Testis (tissue), 3 donors: ENCODE measurements around the gene CHST10. TPM values are rescaled to one million over a fixed set of nuclear protein-coding genes. Genes with fewer than 3 reads are reported as not detected.

ENCODE experiments used
- DNase-seq: peaks from one replicate; pipeline ENCODE4 v3.0.0-alpha.2; 2019
- H3K27ac ChIP-seq, 2 donors: fragments of 200-600 bp; sonication (generic); one replicate each; pipeline ENCODE4 v1.5.1; 2019
- H3K27me3 ChIP-seq: fragments of 200-600 bp; sonication (generic); one replicate; pipeline ENCODE4 v1.5.1; 2019
- H3K36me3 ChIP-seq: fragments of 200-600 bp; sonication (generic); one replicate; pipeline ENCODE4 v1.5.1; 2017; ENCODE audit warnings: low read depth; ENCODE audit errors: missing control alignments
- H3K4me1 ChIP-seq: fragments of 200-600 bp; sonication (generic); one replicate; pipeline ENCODE4 v1.5.1; 2019
- H3K4me3 ChIP-seq, 2 donors: fragments of 200-600 bp; sonication (generic); one replicate each; pipeline ENCODE4 v1.5.1; 2017 to 2019
- H3K9me3 ChIP-seq: fragments of 200-600 bp; sonication (generic); one replicate; pipeline ENCODE4 v1.5.1; 2017
- POLR2A ChIP-seq: fragments of 450-650 bp; IDR thresholded peaks from one replicate; pipeline ENCODE4 v1.6.1; 2017; ENCODE audit warnings: antibody characterized with exemption, mild to moderate bottlenecking, moderate library complexity
- WGBS, 2 donors: methylation state at CpG; one replicate each; pipeline ENCODE4 v1.1.5; 2018; 5-methylcytosine and 5-hydroxymethylcytosine counted together
- intact Hi-C: fragments of 100-400 bp; cut with DNase I; formaldehyde crosslinking; loops from one replicate; pipeline ENCODE4 v1.15.1; 2023; ENCODE audit warnings: low total_unique reads
- polyA plus RNA-seq: library from polyadenylated mRNA; stranded (reverse); fragments of 350-450 nt; fragmentation: Illumina TruSeq; extraction: RNeasy Lipid Tissue Mini Kit (QIAGEN cat#74804); gene quantifications from one replicate; pipeline ENCODE4 v1.2.3, GENCODE V29; 2014; ENCODE audit warnings: low read depth, low replicate concordance; ENCODE audit not compliant: insufficient read depth
- total RNA-seq, 2 donors: library from RNA; depleted of rRNA; stranded (reverse); fragments of >200 nt; gene quantifications; one replicate each; pipeline ENCODE4 v1.2.3, GENCODE V29; 2016
- TF ChIP-seq, protein P1 (sequence below), 3 experiments: fragments of 450-650 bp in 2 of 3; fragments of 200-600 bp in 1 of 3; sonication (generic) in 1 of 3; IDR thresholded peaks; one replicate each; pipeline ENCODE4 v1.5.1; 2016 to 2019; ENCODE audit warnings: antibody characterized with exemption in 3 of 3, mild to moderate bottlenecking in 2 of 3, moderate library complexity in 1 of 3

CHST10 gene
- total and polyA plus RNA-seq, 3 donors from 2014 or later: 14.6 to 21.5 (median 14.8) TPM

- Histone ChIP-seq H3K27ac (no peak overlapping the region), H3K36me3 (no peaks in the 10 kb centered on the region), H3K4me3 (no peak overlapping the region), H3K4me1 (no peaks in the 10 kb centered on the region), H3K27me3 (no peaks in the 10 kb centered on the region), H3K9me3 (no peaks in the 10 kb centered on the region)
- TF ChIP-seq, protein P1, sequence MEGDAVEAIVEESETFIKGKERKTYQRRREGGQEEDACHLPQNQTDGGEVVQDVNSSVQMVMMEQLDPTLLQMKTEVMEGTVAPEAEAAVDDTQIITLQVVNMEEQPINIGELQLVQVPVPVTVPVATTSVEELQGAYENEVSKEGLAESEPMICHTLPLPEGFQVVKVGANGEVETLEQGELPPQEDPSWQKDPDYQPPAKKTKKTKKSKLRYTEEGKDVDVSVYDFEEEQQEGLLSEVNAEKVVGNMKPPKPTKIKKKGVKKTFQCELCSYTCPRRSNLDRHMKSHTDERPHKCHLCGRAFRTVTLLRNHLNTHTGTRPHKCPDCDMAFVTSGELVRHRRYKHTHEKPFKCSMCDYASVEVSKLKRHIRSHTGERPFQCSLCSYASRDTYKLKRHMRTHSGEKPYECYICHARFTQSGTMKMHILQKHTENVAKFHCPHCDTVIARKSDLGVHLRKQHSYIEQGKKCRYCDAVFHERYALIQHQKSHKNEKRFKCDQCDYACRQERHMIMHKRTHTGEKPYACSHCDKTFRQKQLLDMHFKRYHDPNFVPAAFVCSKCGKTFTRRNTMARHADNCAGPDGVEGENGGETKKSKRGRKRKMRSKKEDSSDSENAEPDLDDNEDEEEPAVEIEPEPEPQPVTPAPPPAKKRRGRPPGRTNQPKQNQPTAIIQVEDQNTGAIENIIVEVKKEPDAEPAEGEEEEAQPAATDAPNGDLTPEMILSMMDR (IDR thresholded peaks at IDR 0.05): no peak
- TF ChIP-seq POLR2A: no peak
- DNase-seq: no peak
- whole genome bisulfite sequencing, 2 donors: 89 to 91% methylated on average over 10 to 12 of the region's 12 CpGs
- intact Hi-C loops: no loop called here
Measured at GRCh38 chr2:100397118-100397860, 20.2 kb downstream of the CHST10 start.

DNA sequence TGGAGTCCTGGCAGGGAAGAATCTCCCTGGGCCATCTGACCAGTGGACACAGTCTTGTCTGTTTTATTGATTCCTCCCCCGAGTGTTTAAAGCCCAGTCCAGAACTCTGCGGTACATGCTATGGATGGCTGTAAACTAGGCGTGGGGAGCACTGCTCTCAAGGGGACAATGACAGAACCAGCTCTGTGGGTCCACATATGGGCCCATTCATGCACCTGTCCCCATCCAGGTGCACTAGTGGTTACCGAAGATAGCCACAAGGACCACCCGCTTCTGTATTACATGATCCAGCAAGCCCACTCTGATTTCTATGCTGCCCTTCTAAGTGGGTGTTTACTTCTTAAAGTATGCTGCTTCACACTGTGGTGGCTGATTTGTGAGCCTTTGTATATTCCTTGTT is 21.0 kb downstream of the CHST10 start:
- TF ChIP-seq, protein P1 (IDR thresholded peaks at IDR 0.05): no peak
- TF ChIP-seq POLR2A: no peak
- Histone ChIP-seq H3K4me3 (no peak overlapping the region), H3K4me1 (no peaks in the 10 kb centered on the region), H3K27ac (no peak overlapping the region), H3K27me3 (no peaks in the 10 kb centered on the region), H3K36me3 (no peaks in the 10 kb centered on the region), H3K9me3 (no peaks in the 10 kb centered on the region)
- intact Hi-C loops: no loop called here
- no peak for DNase-seq
- WGBS, 2 donors: 78 to 92% methylated on average over 3 to 5 of the region's 5 CpGs

- WGBS, 2 donors: 90% methylated on average over 15 of the region's 15 CpGs
- no peak overlapping the region for H3K4me3 ChIP-seq
- H3K4me1 ChIP-seq: no peaks in the 10 kb centered on the region
- no peaks in the 10 kb centered on the region for H3K36me3 ChIP-seq
- intact Hi-C loops: no loop called here
- no peak overlapping the region for H3K27ac ChIP-seq
- no peaks in the 10 kb centered on the region for H3K9me3 ChIP-seq
- no peaks in the 10 kb centered on the region for H3K27me3 ChIP-seq
- TF ChIP-seq POLR2A: no peak
- TF ChIP-seq, protein P1 (IDR thresholded peaks at IDR 0.05): no peak
- no peak for DNase-seq
Measured at GRCh38 chr2:100395532-100396350, 21.7 kb downstream of the CHST10 start.

- 90 to 93% methylated on average over 12 of the region's 12 CpGs for WGBS, 2 donors
- Histone ChIP-seq H3K27me3 (no peaks in the 10 kb centered on the region), H3K27ac (no peak overlapping the region), H3K4me3 (no peak overlapping the region), H3K4me1 (no peaks in the 10 kb centered on the region), H3K36me3 (no peaks in the 10 kb centered on the region), H3K9me3 (no peaks in the 10 kb centered on the region)
- TF ChIP-seq, protein P1 (IDR thresholded peaks at IDR 0.05): no peak
- no peak for TF ChIP-seq POLR2A
- intact Hi-C loops: no loop called here
- no peak for DNase-seq
Measured at GRCh38 chr2:100394111-100394641, 23.3 kb downstream of the CHST10 start.
